Pulmonary artery endothelial cell (primary cell): ENCODE data around the gene SORCS2. TPM values are rescaled to one million over a fixed set of nuclear protein-coding genes. Genes with fewer than 3 reads are reported as not detected.

ENCODE experiments used
- DNase-seq: peaks from one replicate; pipeline ENCODE4 v3.0.0-alpha.2; 2011; ENCODE audit warnings: low read depth, low spot score
- total RNA-seq: library from RNA; depleted of rRNA; stranded (reverse); fragments of >200 nt; gene quantifications from 2 replicates; pipeline ENCODE4 v1.2.3, GENCODE V29; 2014

SORCS2 gene
- total RNA-seq, 1 donor from 2014 or later: not detected

- no peak for DNase-seq
These were observed 330.3 kb downstream of the SORCS2 start for GRCh38 chr4:7522452-7523220.

- DNase-seq: no peak
These were observed 331.2 kb downstream of the SORCS2 start for GRCh38 chr4:7523526-7523925.

DNA sequence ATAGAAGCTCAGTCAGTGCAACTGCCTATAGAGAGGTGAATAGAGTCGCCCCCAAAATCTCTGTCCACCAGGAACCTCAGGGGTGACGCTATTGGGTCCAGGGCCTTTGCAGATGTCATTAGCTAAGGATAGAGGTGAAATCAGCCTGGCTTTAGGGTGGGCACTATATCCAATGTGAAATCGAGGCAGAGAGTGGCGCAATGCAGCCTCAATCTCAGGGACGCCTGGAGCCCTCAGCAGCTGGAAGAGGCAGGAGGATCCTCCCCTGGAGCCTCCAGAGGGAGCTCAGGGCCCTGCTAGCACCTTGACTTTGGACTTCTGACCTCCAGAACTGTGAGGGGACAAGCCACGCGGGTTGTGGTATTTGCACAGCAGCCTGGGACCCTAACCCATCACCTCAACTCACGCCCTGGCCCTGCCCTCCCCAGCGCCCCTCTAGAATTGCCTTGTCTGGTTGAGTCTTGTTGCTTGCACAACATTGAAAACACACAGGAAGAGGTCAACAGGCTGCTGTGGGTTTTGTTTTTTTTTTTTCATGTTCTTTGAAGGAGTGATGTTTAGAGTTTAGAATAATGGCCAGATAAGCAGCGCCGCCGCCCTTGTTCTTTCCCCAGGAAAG, 331.8 kb downstream of the SORCS2 start:
- no peak for DNase-seq

- DNase-seq: no peak
These were observed 332.5 kb downstream of the SORCS2 start for GRCh38 chr4:7524843-7525242.

GRCh38 chr4:7526491-7526890, 334.2 kb downstream of the SORCS2 start:
- DNase-seq: no peak

- no peak for DNase-seq
These were observed 334.7 kb downstream of the SORCS2 start for GRCh38 chr4:7526929-7527535.

DNA sequence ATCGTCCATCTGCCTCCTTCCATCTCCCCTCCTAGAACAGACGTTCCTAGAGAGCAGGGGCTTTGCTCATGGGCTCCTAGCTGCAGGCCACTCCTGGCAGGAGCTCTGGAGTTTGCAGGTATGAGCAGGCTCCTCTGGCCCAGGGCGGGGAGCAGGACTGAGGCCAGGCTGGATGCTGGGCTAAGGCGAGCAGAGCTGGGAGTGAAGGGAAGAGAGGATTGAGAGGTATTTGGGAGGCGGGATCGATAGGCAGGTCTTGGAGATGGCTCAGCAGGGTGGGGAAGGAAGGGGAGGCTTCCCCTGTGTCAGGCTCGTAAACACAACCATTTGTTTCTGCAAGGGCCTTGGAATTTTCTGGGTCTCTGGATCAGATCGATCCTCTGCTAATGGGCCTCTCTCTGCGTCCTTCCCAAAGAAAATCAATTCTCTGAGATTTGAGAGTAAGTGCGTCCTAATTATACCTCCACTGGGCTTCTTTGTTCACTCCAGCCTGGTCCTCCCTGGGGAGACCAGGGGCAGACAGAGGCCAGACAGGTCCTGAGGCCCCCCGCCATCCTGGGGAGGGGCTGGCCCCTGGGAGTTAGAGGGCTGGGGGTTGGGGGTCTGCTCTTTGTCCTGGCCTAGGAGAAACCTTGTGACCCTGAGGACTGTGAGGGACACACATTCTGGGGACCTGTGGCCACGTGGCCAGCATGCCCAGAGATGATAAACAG, 337.2 kb downstream of the SORCS2 start:
- no peak for DNase-seq

- no peak for DNase-seq
These were observed 337.7 kb downstream of the SORCS2 start for GRCh38 chr4:7530082-7530481.

GRCh38 chr4:7530932-7531639, 338.7 kb downstream of the SORCS2 start:
- no peak for DNase-seq

DNA sequence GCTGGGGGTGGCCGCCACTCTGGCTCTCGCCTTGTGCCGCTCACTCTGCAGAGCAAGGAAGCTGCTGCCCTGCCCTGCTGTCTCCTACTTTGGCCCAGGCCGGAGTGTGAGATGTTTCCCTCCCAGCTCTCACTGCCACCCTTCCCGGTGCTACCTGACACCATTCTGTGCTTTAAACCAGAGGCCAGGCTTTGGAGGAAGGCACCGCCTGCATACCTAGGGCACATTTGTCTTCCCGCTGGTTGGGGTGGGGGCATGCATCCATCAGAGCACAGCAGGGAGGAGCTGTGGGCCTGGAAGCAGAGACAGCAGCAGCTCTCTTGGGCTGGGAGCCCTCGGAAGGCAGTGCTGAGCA, 339.3 kb downstream of the SORCS2 start:
- no peak for DNase-seq

- DNase-seq: no peak
These were observed 339.7 kb downstream of the SORCS2 start for GRCh38 chr4:7532043-7532442.

GRCh38 chr4:7533267-7533666, 340.9 kb downstream of the SORCS2 start:
- no peak for DNase-seq

- no peak for DNase-seq
These were observed 342.8 kb downstream of the SORCS2 start for GRCh38 chr4:7535094-7535493.

GRCh38 chr4:7535619-7536018, 343.3 kb downstream of the SORCS2 start:
- DNase-seq: no peak

DNA sequence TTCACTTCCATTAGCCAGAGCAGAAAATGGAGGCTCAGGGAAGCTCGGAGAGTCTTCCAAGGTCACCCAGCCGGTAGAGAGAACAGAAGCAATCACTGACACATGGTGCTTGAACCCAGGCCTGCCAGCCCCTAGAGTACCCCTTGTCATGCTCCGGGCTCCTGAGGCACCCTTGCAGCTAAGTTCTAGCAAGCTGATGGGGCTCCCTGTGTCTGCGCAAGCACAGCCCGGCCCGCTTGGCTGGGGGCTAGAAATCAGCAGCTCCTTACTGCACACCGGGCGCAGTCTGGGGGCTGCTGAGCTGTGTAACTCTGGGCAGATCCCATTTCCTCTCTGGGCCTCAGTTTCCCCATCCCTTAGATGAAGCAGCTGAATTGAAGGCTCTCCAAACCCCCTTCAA, 344.5 kb downstream of the SORCS2 start:
- no peak for DNase-seq

DNA sequence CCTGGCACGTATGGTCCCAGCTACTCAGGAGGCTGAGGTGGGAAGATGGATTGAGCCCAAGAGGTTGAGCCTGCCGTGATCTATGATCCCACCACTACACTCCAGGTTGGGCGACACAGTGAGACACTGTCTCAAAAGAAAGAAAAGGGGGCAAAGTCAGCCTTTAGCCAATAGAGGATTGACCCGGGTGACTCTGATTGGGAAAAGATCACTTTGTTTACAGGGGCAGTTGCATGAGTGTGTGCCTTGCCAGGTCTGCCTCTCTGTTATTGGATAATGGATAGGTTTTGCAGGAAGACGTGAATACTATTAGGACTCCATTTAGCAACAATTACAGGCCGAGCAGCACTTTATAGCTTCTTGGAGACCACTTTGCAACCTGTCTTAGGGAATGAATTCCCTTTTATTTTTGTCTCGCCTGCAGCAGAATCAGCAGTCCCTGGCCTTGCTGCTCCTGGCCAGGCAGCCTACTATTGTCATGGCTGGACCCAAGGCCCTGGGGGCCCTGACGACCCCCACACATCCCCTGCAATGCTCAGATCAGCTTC, 345.6 kb downstream of the SORCS2 start:
- no peak for DNase-seq

GRCh38 chr4:7538518-7538917, 346.2 kb downstream of the SORCS2 start:
- DNase-seq: no peak

- no peak for DNase-seq
These were observed 346.8 kb downstream of the SORCS2 start for GRCh38 chr4:7539186-7539585.

DNA sequence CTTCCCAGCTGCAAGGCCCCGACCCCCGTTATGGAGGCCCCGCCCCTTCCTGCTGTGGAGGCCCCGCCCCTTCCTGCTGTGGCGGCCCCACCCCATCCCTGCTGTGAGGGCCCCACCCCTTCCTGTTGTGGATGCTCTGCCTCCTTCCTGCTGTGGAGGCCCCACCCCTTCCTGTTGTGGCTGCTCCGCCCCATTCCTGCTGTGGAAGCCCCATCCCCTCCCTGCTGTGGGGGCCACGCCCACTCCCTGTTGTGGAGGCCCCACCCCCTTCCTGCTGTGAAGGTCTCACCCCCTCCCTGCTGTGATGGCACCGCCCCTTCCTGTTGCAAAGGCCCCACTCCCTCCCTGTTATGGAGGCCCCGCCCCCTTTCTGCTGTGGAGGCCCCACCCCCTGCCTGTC, 347.3 kb downstream of the SORCS2 start:
- DNase-seq: no peak

DNA sequence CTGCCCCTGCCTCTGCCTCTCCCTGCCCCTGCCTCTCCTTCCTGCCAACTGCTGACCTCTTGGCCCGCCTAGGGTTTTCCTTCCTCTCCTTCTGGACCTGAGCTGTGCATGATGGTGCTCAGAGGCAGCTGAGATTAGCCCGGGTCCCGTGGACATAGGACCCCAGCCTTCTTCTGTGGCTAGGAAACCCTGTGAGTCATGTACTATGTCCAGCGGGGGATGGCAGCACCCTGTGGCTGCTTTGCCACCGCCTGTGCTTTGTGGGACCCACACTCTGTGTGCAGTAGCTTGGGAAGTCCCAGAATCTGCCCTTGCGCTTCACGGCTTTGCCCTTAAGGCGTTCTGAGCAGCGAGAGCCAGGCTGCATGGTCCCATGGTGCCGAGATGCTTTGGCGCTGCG, 347.9 kb downstream of the SORCS2 start:
- no peak for DNase-seq

GRCh38 chr4:7540654-7541413, 348.5 kb downstream of the SORCS2 start:
- no peak for DNase-seq
